ENCODE measurements around the gene CARNS1. TPM values are rescaled to one million over a fixed set of nuclear protein-coding genes. Genes with fewer than 3 reads are reported as not detected.
A peak's percentile ranks its signal among the peaks of the same experiment; 100 is the strongest.

Gene CARNS1
- total RNA-seq, 1 donor from 2014 or later = 1.7 TPM

DNA sequence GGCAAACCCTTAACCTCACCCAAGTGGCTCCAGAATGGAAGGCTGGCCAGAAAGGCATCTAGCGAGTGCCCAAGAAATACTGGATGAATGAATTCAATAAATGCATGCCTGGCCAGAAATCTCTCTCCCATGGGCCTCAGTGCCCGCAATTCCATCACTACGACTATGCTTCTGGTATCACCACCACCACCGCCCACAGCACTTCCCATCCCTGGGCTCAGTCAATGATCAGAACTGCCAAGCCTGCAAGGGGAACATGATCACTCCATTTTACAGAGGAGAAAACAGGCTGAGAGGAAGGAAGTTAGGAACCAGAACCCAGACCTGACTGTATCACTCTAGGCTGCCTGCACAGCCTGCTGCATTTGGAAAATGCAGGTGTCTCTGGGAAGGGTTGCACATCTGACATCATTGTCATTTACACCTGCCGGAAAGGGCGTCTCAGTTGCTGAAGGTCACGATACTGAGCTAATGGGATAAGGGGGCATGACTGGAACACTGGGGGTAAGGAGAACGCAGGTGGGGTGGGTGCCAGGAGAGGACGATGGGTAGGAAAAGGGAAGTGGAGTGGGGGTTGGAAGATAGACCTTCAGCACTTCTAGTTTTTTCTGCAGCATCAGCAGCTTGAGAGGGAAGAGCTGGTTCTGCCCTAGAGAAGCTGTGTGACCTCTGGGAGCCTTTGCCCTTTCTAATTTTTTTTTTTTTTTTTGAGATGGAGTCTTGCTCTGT is 33.8 kb downstream of the CARNS1 start:
- H3K36me3 ChIP-seq = no peaks in the 10 kb centered on the region
- TF ChIP-seq, protein P1, sequence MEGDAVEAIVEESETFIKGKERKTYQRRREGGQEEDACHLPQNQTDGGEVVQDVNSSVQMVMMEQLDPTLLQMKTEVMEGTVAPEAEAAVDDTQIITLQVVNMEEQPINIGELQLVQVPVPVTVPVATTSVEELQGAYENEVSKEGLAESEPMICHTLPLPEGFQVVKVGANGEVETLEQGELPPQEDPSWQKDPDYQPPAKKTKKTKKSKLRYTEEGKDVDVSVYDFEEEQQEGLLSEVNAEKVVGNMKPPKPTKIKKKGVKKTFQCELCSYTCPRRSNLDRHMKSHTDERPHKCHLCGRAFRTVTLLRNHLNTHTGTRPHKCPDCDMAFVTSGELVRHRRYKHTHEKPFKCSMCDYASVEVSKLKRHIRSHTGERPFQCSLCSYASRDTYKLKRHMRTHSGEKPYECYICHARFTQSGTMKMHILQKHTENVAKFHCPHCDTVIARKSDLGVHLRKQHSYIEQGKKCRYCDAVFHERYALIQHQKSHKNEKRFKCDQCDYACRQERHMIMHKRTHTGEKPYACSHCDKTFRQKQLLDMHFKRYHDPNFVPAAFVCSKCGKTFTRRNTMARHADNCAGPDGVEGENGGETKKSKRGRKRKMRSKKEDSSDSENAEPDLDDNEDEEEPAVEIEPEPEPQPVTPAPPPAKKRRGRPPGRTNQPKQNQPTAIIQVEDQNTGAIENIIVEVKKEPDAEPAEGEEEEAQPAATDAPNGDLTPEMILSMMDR (IDR thresholded peaks at IDR 0.05) = no peak
- TF ChIP-seq POLR2A (IDR thresholded peaks at IDR 0.05) (no peak), POLR2AphosphoS5 (IDR thresholded peaks at IDR 0.05; ENCODE audit: insufficient read depth in 1 of 2, low read depth in 1 of 2) (no peak)
- no peak overlapping the region for H3K27ac ChIP-seq
- intact Hi-C loops (cut with DNase I) = no loop called here
- H3K9me3 ChIP-seq = no peaks in the 10 kb centered on the region
- no peaks in the 10 kb centered on the region for H3K27me3 ChIP-seq
- peaks cover 13% of the 10 kb centered on the region for H3K4me1 ChIP-seq
- DNase-seq (ENCODE audit: extremely low spot score in 2 of 2) = no peak
- H3K4me3 ChIP-seq = no peak overlapping the region

DNA sequence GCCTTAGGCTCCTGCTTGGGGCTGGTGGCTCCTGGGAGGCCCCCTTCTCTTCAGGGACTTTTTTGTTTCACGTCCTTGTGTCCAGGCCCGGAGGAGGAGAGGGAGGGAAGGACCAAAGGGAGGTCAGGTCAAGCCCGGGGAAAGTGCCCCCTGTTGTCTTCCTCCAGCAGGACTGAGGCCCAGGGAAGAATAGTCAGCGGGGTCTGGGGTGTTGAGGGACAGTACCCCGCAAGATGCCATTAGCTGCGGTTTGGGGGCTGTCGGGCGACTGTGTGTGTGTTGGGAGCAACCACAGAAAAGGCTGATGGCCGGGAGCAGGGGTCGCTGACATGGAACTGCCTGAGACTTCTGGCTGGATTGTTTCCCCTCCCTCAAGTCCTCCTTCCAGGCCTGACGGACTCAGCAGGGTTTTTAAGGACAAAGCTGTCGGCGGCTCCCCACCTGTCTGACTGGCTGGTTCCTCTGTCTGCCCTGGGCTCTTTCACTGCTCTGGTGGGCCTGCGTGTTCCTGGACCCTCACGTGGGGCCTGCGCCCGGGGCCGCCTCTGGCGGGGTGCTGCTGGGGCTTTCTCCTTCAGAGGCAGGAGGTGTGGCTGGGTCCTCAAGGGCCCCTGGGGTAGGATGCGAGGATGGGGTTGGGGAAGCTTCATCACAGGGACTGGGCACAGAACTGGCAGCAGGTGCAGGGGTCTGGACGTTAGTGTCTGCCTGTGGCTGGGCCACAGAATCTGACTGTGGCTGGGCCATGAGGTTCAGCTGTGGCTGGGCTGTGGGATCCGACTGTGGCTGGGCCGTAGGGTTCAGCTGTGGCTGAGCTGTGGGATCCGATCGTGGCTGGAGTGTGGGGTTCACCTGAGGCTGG is 35.5 kb downstream of the CARNS1 start:
- Histone ChIP-seq H3K4me3 (no peak overlapping the region), H3K27ac (no peak overlapping the region), H3K27me3 (no peaks in the 10 kb centered on the region), H3K4me1 (peaks cover 6% of the 10 kb centered on the region), H3K9me3 (no peaks in the 10 kb centered on the region), H3K36me3 (no peaks in the 10 kb centered on the region)
- no peak for DNase-seq (ENCODE audit: extremely low spot score in 2 of 2)
- TF ChIP-seq POLR2A (IDR thresholded peaks at IDR 0.05) (no peak), POLR2AphosphoS5 (IDR thresholded peaks at IDR 0.05; ENCODE audit: insufficient read depth in 1 of 2, low read depth in 1 of 2) (no peak)
- TF ChIP-seq, protein P1 (IDR thresholded peaks at IDR 0.05) = no peak
- intact Hi-C loops (cut with DNase I) = no loop called here

DNA sequence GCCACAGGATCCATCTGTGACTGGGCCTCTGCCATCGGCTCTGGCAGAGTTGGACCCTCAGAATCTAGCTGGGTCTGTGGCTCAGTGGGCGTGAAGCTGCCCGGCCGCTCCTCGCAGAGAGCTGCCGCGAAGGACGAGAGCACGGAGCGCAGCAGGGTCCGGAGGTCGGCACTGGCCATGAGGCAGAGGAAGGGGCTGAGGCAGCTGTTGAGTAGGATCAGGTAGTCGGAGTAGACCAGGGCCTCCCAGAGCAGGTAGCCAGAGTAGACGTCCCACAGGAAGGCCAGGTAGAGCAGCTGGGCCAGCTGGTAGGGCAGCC is 36.1 kb downstream of the CARNS1 start:
- H3K27me3 ChIP-seq = no peaks in the 10 kb centered on the region
- H3K9me3 ChIP-seq = no peaks in the 10 kb centered on the region
- no peak overlapping the region for H3K4me3 ChIP-seq
- intact Hi-C loops (cut with DNase I) = no loop called here
- H3K4me1 ChIP-seq = peaks cover 6% of the 10 kb centered on the region
- no peak overlapping the region for H3K27ac ChIP-seq
- H3K36me3 ChIP-seq = no peaks in the 10 kb centered on the region
- DNase-seq (ENCODE audit: extremely low spot score in 2 of 2) = no peak
- TF ChIP-seq, protein P1 (IDR thresholded peaks at IDR 0.05) = no peak
- no peak for TF ChIP-seq POLR2AphosphoS5 (IDR thresholded peaks at IDR 0.05; ENCODE audit: insufficient read depth in 1 of 2, low read depth in 1 of 2)
- no peak for TF ChIP-seq POLR2A (IDR thresholded peaks at IDR 0.05)

DNA sequence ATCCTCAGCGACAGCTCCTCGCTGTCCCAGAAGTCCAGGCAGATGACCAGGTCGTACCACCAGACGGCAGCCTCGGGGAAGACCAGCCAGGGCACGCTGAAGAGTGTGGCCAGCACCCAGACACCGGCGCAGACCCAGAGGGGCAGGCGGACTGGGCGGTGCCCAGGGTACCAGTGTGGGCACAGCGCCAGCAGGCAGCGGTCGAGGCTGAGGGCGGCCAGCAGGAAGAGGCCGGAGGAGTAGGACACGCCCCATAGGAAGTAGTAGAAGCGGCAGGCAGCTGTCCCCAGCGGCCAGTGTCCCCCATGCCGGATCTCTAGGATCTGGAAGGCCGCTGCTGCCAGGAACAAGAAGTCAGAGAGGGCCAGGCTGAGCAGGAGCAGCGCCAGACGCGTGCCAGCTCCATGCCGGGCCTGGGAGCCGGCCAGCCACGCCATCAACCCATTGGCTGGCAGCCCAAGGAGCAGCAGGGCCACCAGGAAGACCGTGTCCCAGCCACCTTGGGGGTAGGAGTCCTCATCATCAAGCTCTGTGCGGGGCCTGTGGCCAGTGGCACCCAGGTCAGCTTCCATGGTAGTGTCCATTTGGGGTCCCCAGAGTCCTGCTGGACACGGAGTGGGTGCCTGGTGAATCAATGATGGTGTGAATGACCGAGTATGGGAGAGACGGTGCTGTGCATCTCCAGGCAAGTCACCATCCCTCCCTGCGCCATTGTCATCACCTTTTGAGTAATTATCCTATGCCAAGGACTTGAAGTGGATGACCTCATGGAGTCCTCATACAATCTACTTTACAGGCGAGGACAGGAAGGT is 36.9 kb downstream of the CARNS1 start, which contains the start of gene GPR152:
Gene GPR152 (minus strand): TSS at position 589 of the 812 bp plus-strand sequence. CDS start 5 bp downstream, at position 584.
- no peak for DNase-seq (ENCODE audit: extremely low spot score in 2 of 2)
- no peaks in the 10 kb centered on the region for H3K27me3 ChIP-seq
- H3K27ac ChIP-seq = no peak within 1 kb of the TSS
- intact Hi-C loops (cut with DNase I) = no loop called here
- no peaks in the 10 kb centered on the region for H3K9me3 ChIP-seq
- H3K36me3 ChIP-seq = no peaks in the 10 kb centered on the region
- no peak within 1 kb of the TSS for H3K4me3 ChIP-seq
- H3K4me1 ChIP-seq = peaks cover 6% of the 10 kb centered on the region
- TF ChIP-seq POLR2A (IDR thresholded peaks at IDR 0.05) (no peak), POLR2AphosphoS5 (IDR thresholded peaks at IDR 0.05; ENCODE audit: insufficient read depth in 1 of 2, low read depth in 1 of 2) (peak in 1 of 2 donors; percentile 29)
- TF ChIP-seq, protein P1 (IDR thresholded peaks at IDR 0.05) = no peak
